Endothelial cell of umbilical vein (primary cell): ENCODE data around the gene FUCA2. TPM values are rescaled to one million over a fixed set of nuclear protein-coding genes. Genes with fewer than 3 reads are reported as not detected.

ENCODE experiments used
- BruUV-seq: library from RNA; stranded (reverse); fragments of 400-500 nt; replicated peaks from 2 replicates; lab custom pipeline; 2021; lab: Mats Ljungman, UMichigan
- CTCF ChIA-PET: fragments of 300-600, 350-600 bp; sonication (Branson Sonifier 250); formaldehyde crosslinking; loops from one replicate; lab custom pipeline; 2021; ENCODE audit warnings: antibody characterized with exemption, inconsistent platforms; lab: Charles Lee
- POLR2A ChIA-PET: fragments of 300-600, 350-600 bp; sonication (Branson Sonifier 250); formaldehyde crosslinking; loops from one replicate; lab custom pipeline; 2021; ENCODE audit warnings: antibody characterized with exemption, inconsistent platforms; lab: Charles Lee
- DNase-seq: peaks from one replicate; pipeline ENCODE4 v3.0.0-alpha.2; 2011; ENCODE audit warnings: low read depth, low spot score
- FAIRE-seq: peaks from 2 replicates; lab custom pipeline; 2011; peaks lifted over from hg19 to GRCh38; lab: Jason Lieb, UNC
- H2AFZ ChIP-seq: 2 replicates; pipeline ENCODE4 v1.6.0; 2012; ENCODE audit warnings: low read depth, low read length, control low read depth, inconsistent platforms
- H3K27ac ChIP-seq: 2 replicates; pipeline ENCODE4 v1.5.1; 2011; ENCODE audit warnings: low read depth, mild to moderate bottlenecking, control low read depth, low read length, moderate library complexity; ENCODE audit not compliant: insufficient read depth
- H3K27me3 ChIP-seq, 2 experiments: 2 replicates each; pipeline versions ENCODE4 v1.6.0 to v1.6.1; 2011; ENCODE audit warnings: low read length in 2 of 2, mixed read lengths in 1 of 2; ENCODE audit not compliant: control insufficient read depth in 2 of 2, insufficient read depth in 2 of 2
- H3K36me3 ChIP-seq, 2 experiments: 2 replicates in 1 of 2; 3 replicates in 1 of 2; pipeline ENCODE4 v1.5.1; 2011; ENCODE audit warnings: low read length in 2 of 2, mild to moderate bottlenecking in 1 of 2, moderate library complexity in 1 of 2; ENCODE audit not compliant: control insufficient read depth in 2 of 2, insufficient read depth in 2 of 2; ENCODE audit errors: extremely low read depth in 1 of 2
- H3K4me1 ChIP-seq: 3 replicates; pipeline ENCODE4 v1.5.1; 2011; ENCODE audit warnings: mild to moderate bottlenecking, low read length; ENCODE audit not compliant: control insufficient read depth, insufficient read depth; ENCODE audit errors: extremely low read depth
- H3K4me2 ChIP-seq: 2 replicates; pipeline ENCODE4 v1.6.1; 2011; ENCODE audit warnings: low read length, control low read depth, mixed read lengths; ENCODE audit not compliant: insufficient read depth
- H3K4me3 ChIP-seq, 3 experiments: fragments of 200-600 bp in 1 of 3; sonication (generic), shearing (Covaris generic) in 1 of 3; replicated peaks in 1 of 3; 2 replicates each; pipeline ENCODE4 v1.5.1; 2011 to 2016; ENCODE audit warnings: control low read depth in 3 of 3, low read length in 3 of 3, mild to moderate bottlenecking in 2 of 3, inconsistent platforms in 1 of 3, low read depth in 1 of 3, moderate library complexity in 1 of 3; ENCODE audit not compliant: insufficient read depth in 1 of 3
- H3K79me2 ChIP-seq: 2 replicates; pipeline ENCODE4 v1.6.0; 2012; ENCODE audit warnings: low read length, inconsistent platforms; ENCODE audit not compliant: control insufficient read depth, insufficient read depth
- H3K9ac ChIP-seq: replicated peaks from 2 replicates; pipeline ENCODE3; 2011; ENCODE audit warnings: low read length, control low read depth; ENCODE audit not compliant: insufficient read depth; ENCODE audit errors: extremely low read depth
- H3K9me1 ChIP-seq: replicated peaks from 3 replicates; pipeline ENCODE4 v1.6.0; 2011; ENCODE audit warnings: mild to moderate bottlenecking, low read length; ENCODE audit not compliant: control insufficient read depth, insufficient read depth; ENCODE audit errors: extremely low read depth
- H3K9me3 ChIP-seq: replicated peaks from 2 replicates; pipeline ENCODE4 v1.5.1; 2012; ENCODE audit warnings: low read length, inconsistent platforms; ENCODE audit not compliant: control insufficient read depth, insufficient read depth
- H4K20me1 ChIP-seq: replicated peaks from 2 replicates; pipeline ENCODE3; 2011; ENCODE audit warnings: mild to moderate bottlenecking, low read length; ENCODE audit not compliant: control insufficient read depth, insufficient read depth; ENCODE audit errors: extremely low read depth
- EZH2 ChIP-seq: IDR thresholded peaks from 2 replicates; pipeline ENCODE4 v1.6.1; 2012; ENCODE audit warnings: borderline replicate concordance, low read depth, mild to moderate bottlenecking, moderate library complexity, low read length, inconsistent platforms; ENCODE audit not compliant: severe bottlenecking
- FOS ChIP-seq: IDR thresholded peaks from 2 replicates; pipeline ENCODE4 v1.6.1; 2011; ENCODE audit warnings: mild to moderate bottlenecking, low read length, moderate library complexity, borderline replicate concordance; ENCODE audit not compliant: insufficient read depth
- GATA2 ChIP-seq: IDR thresholded peaks from 2 replicates; pipeline ENCODE4 v1.7.0; 2011; ENCODE audit warnings: low read depth, mild to moderate bottlenecking, moderate library complexity, mixed read lengths, low read length; ENCODE audit not compliant: insufficient read length, insufficient read depth
- JUN ChIP-seq: IDR thresholded peaks from 2 replicates; pipeline ENCODE4 v1.6.1; 2011; ENCODE audit warnings: borderline replicate concordance, low read depth; ENCODE audit not compliant: insufficient read length, insufficient read depth
- MYC ChIP-seq: IDR thresholded peaks from one replicate; pipeline ENCODE4 v1.6.1; 2011; ENCODE audit warnings: mild to moderate bottlenecking, low read depth, low read length
- POLR2A ChIP-seq: IDR thresholded peaks from 2 replicates; pipeline ENCODE4 v1.6.1; 2012; ENCODE audit warnings: low read depth, mild to moderate bottlenecking, control low read depth, low read length
- POLR2AphosphoS5 ChIP-seq: IDR thresholded peaks from 2 replicates; pipeline ENCODE4 v1.6.1; 2012; ENCODE audit warnings: low read depth, mild to moderate bottlenecking, control low read depth, low read length, moderate library complexity; ENCODE audit not compliant: insufficient read depth
- dilution Hi-C: fragments of 300-500 bp; cut with MboI; formaldehyde crosslinking; loops from one replicate; pipeline ENCODE4 v1.15.0; 2019; ENCODE audit warnings: low sequenced_read_pairs; ENCODE audit not compliant: extremely low pct_ligation_motif_present
- intact Hi-C: fragments of 100-400 bp; cut with micrococcal nuclease; formaldehyde crosslinking; loops from one replicate; pipeline ENCODE4 v1.10.0; 2022
- polyA plus RNA-seq, 4 experiments: library from polyadenylated mRNA; depleted of rRNA in 3 of 4; stranded (reverse) in 3 of 4; unstranded in 1 of 4; fragments of >200 nt; gene quantifications; 2 replicates each; pipeline versions ENCODE4 v1.2.1 to v1.2.3, GENCODE V29; 2011 to 2012; ENCODE audit warnings: missing spikeins in 1 of 4
- total RNA-seq: library from RNA; stranded (reverse); gene quantifications from 2 replicates; pipeline ENCODE4 v1.2.3, GENCODE V29; 2021
- TF ChIP-seq, protein P1 (sequence below), 2 donors: IDR thresholded peaks; 1 replicate in 1 of 2; 2 replicates in 1 of 2; pipeline ENCODE4 v1.5.1; 2011; ENCODE audit warnings: low read length in 2 of 2, mild to moderate bottlenecking in 2 of 2, moderate library complexity in 2 of 2, control low read depth in 1 of 2, inconsistent platforms in 1 of 2, low read depth in 1 of 2; ENCODE audit not compliant: insufficient read depth in 1 of 2; ENCODE audit errors: extremely low read depth in 1 of 2
- TF ChIP-seq, protein P2 (sequence below): IDR thresholded peaks from 2 replicates; pipeline ENCODE4 v1.6.1; 2011; ENCODE audit not compliant: insufficient read depth, insufficient read length

Gene FUCA2
- total and polyA plus RNA-seq, 2 donors (not counting 3 experiments of a cell fraction or from before 2014, with no cell fraction given) = 29.7 to 80.9 TPM

DNA sequence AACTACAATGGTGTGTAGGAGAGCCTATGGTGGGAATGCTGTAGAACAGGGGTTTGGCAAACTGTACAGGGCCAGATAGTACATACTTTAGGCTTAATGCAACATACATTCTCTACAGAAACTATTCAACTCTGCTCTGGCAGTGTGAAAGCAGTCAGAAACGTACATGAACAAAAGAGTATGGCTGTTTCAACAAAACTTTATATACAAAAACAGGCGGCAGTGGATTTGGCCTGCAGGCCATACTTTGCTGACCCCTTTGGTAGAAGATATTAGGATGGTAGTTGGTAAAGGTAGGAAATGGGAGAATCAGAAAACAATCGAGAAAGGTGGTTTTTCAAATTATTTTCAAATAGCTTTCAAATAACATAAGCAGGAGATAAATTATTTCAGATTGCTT lies 24.8 kb downstream of the FUCA2 start:
- Histone ChIP-seq H2AFZ (no peak overlapping the region), H3K27ac (no peak overlapping the region), H3K4me3 (no peak overlapping the region), H3K9me3 (no peaks in the 10 kb centered on the region), H4K20me1 (no peaks in the 10 kb centered on the region), H3K4me2 (no peak overlapping the region), H3K27me3 (no peaks in the 10 kb centered on the region), H3K9me1 (no peaks in the 10 kb centered on the region), H3K9ac (no peak overlapping the region), H3K36me3 (peaks cover 0 to 2% of the 10 kb centered on the region in 2 experiments), H3K79me2 (no peaks in the 10 kb centered on the region), H3K4me1 (no peaks in the 10 kb centered on the region)
- TF ChIP-seq GATA2 (no peak), EZH2 (no peak), JUN (no peak), POLR2A (no peak), MYC (no peak), POLR2AphosphoS5 (no peak), FOS (no peak)
- TF ChIP-seq, protein P1, sequence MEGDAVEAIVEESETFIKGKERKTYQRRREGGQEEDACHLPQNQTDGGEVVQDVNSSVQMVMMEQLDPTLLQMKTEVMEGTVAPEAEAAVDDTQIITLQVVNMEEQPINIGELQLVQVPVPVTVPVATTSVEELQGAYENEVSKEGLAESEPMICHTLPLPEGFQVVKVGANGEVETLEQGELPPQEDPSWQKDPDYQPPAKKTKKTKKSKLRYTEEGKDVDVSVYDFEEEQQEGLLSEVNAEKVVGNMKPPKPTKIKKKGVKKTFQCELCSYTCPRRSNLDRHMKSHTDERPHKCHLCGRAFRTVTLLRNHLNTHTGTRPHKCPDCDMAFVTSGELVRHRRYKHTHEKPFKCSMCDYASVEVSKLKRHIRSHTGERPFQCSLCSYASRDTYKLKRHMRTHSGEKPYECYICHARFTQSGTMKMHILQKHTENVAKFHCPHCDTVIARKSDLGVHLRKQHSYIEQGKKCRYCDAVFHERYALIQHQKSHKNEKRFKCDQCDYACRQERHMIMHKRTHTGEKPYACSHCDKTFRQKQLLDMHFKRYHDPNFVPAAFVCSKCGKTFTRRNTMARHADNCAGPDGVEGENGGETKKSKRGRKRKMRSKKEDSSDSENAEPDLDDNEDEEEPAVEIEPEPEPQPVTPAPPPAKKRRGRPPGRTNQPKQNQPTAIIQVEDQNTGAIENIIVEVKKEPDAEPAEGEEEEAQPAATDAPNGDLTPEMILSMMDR (IDR thresholded peaks at IDR 0.05; ENCODE audit: extremely low read depth in 1 of 2, insufficient read depth in 1 of 2, low read depth in 1 of 2, low read length in 2 of 2) = no peak
- TF ChIP-seq, protein P2, sequence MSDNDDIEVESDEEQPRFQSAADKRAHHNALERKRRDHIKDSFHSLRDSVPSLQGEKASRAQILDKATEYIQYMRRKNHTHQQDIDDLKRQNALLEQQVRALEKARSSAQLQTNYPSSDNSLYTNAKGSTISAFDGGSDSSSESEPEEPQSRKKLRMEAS = no peak
- FAIRE-seq = no peak
- POLR2A ChIA-PET = no interaction called here
- dilution Hi-C loops = no loop called here
- CTCF ChIA-PET = interaction anchor here (0.7 to 1.0 kb wide), 2 partner anchors 10 to 26 kb away, joined by 3 read pairs; no protein-coding TSS in a partner anchor
- no TSS peak for BruUV-seq
- intact Hi-C loops = no loop called here
- DNase-seq = no peak
